ENCODE measurements around the gene SLC25A12. TPM values are rescaled to one million over a fixed set of nuclear protein-coding genes. Genes with fewer than 3 reads are reported as not detected.

Gene SLC25A12
- total and polyA plus RNA-seq, 10 of the 15 experiments (the other 5 are each of a cell fraction or from before 2014, with no cell fraction given): 20.9 to 50.0 (median 33.0) TPM

DNA sequence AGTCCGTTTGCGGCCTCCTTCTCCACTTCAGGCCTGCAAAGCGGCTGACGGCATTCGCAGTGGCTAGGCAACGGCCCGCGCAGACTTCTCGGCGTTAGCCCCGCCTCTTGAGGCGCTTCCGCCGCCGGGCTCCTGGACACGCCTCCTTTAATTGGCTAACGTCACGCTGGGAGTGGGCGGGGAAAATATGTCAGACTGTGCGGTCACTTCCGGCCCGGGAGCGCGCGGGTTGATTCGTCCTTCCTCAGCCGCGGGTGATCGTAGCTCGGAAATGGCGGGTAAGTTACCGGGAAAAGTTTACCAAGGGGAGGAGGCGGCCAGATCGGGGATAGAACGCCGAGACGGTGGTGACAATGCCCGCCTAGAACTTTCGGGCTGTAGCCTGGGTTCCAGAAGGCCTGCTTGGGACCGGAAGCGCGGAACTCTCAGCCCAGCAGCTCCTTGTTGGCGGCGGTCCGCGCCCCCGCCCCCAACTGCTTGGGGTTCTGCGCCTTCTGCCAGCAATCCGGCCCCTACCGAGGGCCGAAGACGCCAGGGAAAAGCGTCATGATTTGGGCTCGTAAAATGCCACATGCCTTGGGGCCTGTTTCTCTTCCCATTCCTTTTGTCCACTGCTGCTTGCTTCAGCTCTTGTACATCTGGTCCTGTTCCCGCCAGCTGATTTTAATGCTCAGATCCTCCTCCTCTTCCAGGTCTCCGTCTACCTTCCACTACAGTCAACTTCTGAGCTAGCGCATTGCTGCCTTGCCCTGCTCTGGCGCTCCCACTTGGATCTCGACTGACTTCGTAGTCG, 28.4 kb upstream of the SLC25A12 start, which contains the start of gene HAT1 (continued):
- TF ChIP-seq CHD2 (IDR thresholded peaks at IDR 0.05; ENCODE audit: borderline replicate concordance, low read depth, low read length): peak; percentile 46; the same call in 1 of the 2 replicates
- TF ChIP-seq IKZF1 (conservative IDR thresholded peaks at IDR 0.05): peak; percentile 70
- no peak for TF ChIP-seq SUZ12 (IDR thresholded peaks at IDR 0.05; ENCODE audit: unreplicated experiment)
- no peak for TF ChIP-seq STAT3 (IDR thresholded peaks at IDR 0.05; ENCODE audit: low read depth, low read length)
- no peak for TF ChIP-seq KAT2A (conservative IDR thresholded peaks at IDR 0.05; ENCODE audit: control insufficient read depth, low read depth, low read length)
- TF ChIP-seq POLR2AphosphoS5 (IDR thresholded peaks at IDR 0.05; ENCODE audit: low read length): peak; percentile 70
- TF ChIP-seq, protein P1, sequence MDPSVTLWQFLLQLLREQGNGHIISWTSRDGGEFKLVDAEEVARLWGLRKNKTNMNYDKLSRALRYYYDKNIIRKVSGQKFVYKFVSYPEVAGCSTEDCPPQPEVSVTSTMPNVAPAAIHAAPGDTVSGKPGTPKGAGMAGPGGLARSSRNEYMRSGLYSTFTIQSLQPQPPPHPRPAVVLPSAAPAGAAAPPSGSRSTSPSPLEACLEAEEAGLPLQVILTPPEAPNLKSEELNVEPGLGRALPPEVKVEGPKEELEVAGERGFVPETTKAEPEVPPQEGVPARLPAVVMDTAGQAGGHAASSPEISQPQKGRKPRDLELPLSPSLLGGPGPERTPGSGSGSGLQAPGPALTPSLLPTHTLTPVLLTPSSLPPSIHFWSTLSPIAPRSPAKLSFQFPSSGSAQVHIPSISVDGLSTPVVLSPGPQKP (IDR thresholded peaks at IDR 0.05; ENCODE audit: low read depth, low read length): peak; percentile 80
- TF ChIP-seq, protein P2, sequence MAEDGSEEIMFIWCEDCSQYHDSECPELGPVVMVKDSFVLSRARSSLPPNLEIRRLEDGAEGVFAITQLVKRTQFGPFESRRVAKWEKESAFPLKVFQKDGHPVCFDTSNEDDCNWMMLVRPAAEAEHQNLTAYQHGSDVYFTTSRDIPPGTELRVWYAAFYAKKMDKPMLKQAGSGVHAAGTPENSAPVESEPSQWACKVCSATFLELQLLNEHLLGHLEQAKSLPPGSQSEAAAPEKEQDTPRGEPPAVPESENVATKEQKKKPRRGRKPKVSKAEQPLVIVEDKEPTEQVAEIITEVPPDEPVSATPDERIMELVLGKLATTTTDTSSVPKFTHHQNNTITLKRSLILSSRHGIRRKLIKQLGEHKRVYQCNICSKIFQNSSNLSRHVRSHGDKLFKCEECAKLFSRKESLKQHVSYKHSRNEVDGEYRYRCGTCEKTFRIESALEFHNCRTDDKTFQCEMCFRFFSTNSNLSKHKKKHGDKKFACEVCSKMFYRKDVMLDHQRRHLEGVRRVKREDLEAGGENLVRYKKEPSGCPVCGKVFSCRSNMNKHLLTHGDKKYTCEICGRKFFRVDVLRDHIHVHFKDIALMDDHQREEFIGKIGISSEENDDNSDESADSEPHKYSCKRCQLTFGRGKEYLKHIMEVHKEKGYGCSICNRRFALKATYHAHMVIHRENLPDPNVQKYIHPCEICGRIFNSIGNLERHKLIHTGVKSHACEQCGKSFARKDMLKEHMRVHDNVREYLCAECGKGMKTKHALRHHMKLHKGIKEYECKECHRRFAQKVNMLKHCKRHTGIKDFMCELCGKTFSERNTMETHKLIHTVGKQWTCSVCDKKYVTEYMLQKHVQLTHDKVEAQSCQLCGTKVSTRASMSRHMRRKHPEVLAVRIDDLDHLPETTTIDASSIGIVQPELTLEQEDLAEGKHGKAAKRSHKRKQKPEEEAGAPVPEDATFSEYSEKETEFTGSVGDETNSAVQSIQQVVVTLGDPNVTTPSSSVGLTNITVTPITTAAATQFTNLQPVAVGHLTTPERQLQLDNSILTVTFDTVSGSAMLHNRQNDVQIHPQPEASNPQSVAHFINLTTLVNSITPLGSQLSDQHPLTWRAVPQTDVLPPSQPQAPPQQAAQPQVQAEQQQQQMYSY (CRISPR knock-in tag; IDR thresholded peaks at IDR 0.05): no peak
- TF ChIP-seq, protein P3, sequence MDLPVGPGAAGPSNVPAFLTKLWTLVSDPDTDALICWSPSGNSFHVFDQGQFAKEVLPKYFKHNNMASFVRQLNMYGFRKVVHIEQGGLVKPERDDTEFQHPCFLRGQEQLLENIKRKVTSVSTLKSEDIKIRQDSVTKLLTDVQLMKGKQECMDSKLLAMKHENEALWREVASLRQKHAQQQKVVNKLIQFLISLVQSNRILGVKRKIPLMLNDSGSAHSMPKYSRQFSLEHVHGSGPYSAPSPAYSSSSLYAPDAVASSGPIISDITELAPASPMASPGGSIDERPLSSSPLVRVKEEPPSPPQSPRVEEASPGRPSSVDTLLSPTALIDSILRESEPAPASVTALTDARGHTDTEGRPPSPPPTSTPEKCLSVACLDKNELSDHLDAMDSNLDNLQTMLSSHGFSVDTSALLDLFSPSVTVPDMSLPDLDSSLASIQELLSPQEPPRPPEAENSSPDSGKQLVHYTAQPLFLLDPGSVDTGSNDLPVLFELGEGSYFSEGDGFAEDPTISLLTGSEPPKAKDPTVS (IDR thresholded peaks at IDR 0.05; ENCODE audit: low read depth, low read length): no peak
- TF ChIP-seq, protein P4, sequence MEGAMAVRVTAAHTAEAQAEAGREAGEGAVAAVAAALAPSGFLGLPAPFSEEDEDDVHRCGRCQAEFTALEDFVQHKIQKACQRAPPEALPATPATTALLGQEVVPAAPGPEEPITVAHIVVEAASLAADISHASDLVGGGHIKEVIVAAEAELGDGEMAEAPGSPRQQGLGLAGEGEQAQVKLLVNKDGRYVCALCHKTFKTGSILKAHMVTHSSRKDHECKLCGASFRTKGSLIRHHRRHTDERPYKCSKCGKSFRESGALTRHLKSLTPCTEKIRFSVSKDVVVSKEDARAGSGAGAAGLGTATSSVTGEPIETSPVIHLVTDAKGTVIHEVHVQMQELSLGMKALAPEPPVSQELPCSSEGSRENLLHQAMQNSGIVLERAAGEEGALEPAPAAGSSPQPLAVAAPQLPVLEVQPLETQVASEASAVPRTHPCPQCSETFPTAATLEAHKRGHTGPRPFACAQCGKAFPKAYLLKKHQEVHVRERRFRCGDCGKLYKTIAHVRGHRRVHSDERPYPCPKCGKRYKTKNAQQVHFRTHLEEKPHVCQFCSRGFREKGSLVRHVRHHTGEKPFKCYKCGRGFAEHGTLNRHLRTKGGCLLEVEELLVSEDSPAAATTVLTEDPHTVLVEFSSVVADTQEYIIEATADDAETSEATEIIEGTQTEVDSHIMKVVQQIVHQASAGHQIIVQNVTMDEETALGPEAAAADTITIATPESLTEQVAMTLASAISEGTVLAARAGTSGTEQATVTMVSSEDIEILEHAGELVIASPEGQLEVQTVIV (IDR thresholded peaks at IDR 0.05; ENCODE audit: borderline replicate concordance, partially characterized antibody): peak; percentile 96
